GM12878 (cell line): ENCODE measurements around the gene GSTA4. TPM values are rescaled to one million over a fixed set of nuclear protein-coding genes. Genes with fewer than 3 reads are reported as not detected.
A peak's percentile ranks its signal among the peaks of the same experiment; 100 is the strongest.

Source experiments
- BRCA1 ChIP-seq: IDR thresholded peaks from 2 replicates; pipeline ENCODE4 v1.6.1; 2011; ENCODE audit warnings: low read depth, low read length, improper control_type of control experiment
- CHD1 ChIP-seq: IDR thresholded peaks from 2 replicates; pipeline ENCODE4 v1.6.1; 2012; ENCODE audit warnings: low read depth, low read length, improper control_type of control experiment
- CHD2 ChIP-seq: IDR thresholded peaks from 2 replicates; pipeline ENCODE4 v1.6.1; 2011; ENCODE audit warnings: low read depth, low read length, improper control_type of control experiment, borderline replicate concordance
- HDAC2 ChIP-seq: fragments of 200-600 bp; sonication (generic); IDR thresholded peaks from 2 replicates; pipeline ENCODE4 v1.6.1; 2017
- IKZF2 ChIP-seq, 2 experiments: fragments of 450-650 bp; IDR thresholded peaks; 2 replicates each; pipeline ENCODE4 v1.6.1; 2017; ENCODE audit warnings: mild to moderate bottlenecking in 2 of 2, moderate library complexity in 2 of 2
- RCOR1 ChIP-seq: conservative IDR thresholded peaks from 2 replicates; pipeline ENCODE4 v1.6.1; 2012; ENCODE audit warnings: low read depth, low read length, improper control_type of control experiment
- SIX5 ChIP-seq: IDR thresholded peaks from 2 replicates; pipeline ENCODE4 v1.6.1; 2011; ENCODE audit warnings: mild to moderate bottlenecking, low read depth, low read length, moderate library complexity; ENCODE audit not compliant: severe bottlenecking
- SMARCA5 ChIP-seq: fragments of 450-650 bp; IDR thresholded peaks from 2 replicates; pipeline ENCODE4 v1.6.1; 2017; ENCODE audit warnings: mild to moderate bottlenecking
- SUZ12 ChIP-seq: fragments of 200-600 bp; sonication (generic); IDR thresholded peaks from one replicate; pipeline ENCODE4 v1.6.1; 2018; ENCODE audit warnings: antibody characterized with exemption, mild to moderate bottlenecking; ENCODE audit not compliant: unreplicated experiment
- TARDBP ChIP-seq: IDR thresholded peaks from 2 replicates; pipeline ENCODE4 v1.6.1; 2016; ENCODE audit warnings: borderline replicate concordance
- ZNF217 ChIP-seq: fragments of 450-650 bp; IDR thresholded peaks from 2 replicates; pipeline ENCODE4 v1.6.1; 2017; ENCODE audit warnings: antibody characterized with exemption, mild to moderate bottlenecking
- ZNF24 ChIP-seq: fragments of 450-650 bp; IDR thresholded peaks from 2 replicates; pipeline ENCODE4 v1.6.1; 2017; ENCODE audit warnings: antibody characterized with exemption, mild to moderate bottlenecking
- ZNF274 ChIP-seq: IDR thresholded peaks from one replicate; pipeline ENCODE4 v1.8.0; 2011; ENCODE audit not compliant: insufficient read length, insufficient read depth
- ZSCAN29 ChIP-seq: fragments of 450-650 bp; IDR thresholded peaks from 2 replicates; pipeline ENCODE4 v1.6.1; 2017; ENCODE audit warnings: mild to moderate bottlenecking, moderate library complexity
- polyA plus RNA-seq, 11 experiments: library from polyadenylated mRNA; depleted of rRNA in 4 of 11; unstranded in 6 of 11; stranded (reverse) in 5 of 11; fragments of >200 nt; fragmentation: Nextera tagmentation in 4 of 11; fragmentation: Illumina TruSeq in 1 of 11; extraction: Ambion mirVana in 4 of 11; extraction: Trizol in 1 of 11; gene quantifications; 1 replicate in 1 of 11; 2 replicates in 10 of 11; pipeline versions ENCODE4 v1.2.1 to v1.2.3, GENCODE V29; 2011 to 2016; ENCODE audit warnings: inconsistent platforms in 2 of 11, missing spikeins in 2 of 11, low read depth in 1 of 11
- total RNA-seq, 4 experiments: library from RNA; depleted of rRNA in 3 of 4; stranded (reverse); fragments of >200 nt in 3 of 4; fragmentation: Illumina TruSeq in 1 of 4; extraction: Trizol in 1 of 4; gene quantifications; 2 replicates each; pipeline versions ENCODE4 v1.2.1 to v1.2.3, GENCODE V29; 2013 to 2021
- TF ChIP-seq, protein P1 (sequence below): fragments of 450-650 bp; IDR thresholded peaks from 2 replicates; pipeline ENCODE4 v1.6.1; 2018; ENCODE audit warnings: borderline replicate concordance, mild to moderate bottlenecking; ENCODE audit not compliant: partially characterized antibody
- TF ChIP-seq, protein P2 (sequence below): fragments of 450-650 bp; IDR thresholded peaks from 2 replicates; pipeline ENCODE4 v1.6.1; 2017; ENCODE audit warnings: antibody characterized with exemption, mild to moderate bottlenecking, moderate library complexity
- TF ChIP-seq, protein P3 (sequence below): fragments of 450-650 bp; IDR thresholded peaks from 2 replicates; pipeline ENCODE4 v1.6.1; 2017; ENCODE audit warnings: low read depth, mild to moderate bottlenecking, moderate library complexity
- TF ChIP-seq, protein P4 (sequence below): fragments of 450-650 bp; IDR thresholded peaks from 2 replicates; pipeline ENCODE4 v1.6.1; 2017; ENCODE audit warnings: mild to moderate bottlenecking, moderate library complexity

The GSTA4 gene
- total and polyA plus RNA-seq, 10 of the 15 experiments (the other 5 are each of a cell fraction or from before 2014, with no cell fraction given), result 1.9 to 9.7 (median 4.4) TPM

DNA sequence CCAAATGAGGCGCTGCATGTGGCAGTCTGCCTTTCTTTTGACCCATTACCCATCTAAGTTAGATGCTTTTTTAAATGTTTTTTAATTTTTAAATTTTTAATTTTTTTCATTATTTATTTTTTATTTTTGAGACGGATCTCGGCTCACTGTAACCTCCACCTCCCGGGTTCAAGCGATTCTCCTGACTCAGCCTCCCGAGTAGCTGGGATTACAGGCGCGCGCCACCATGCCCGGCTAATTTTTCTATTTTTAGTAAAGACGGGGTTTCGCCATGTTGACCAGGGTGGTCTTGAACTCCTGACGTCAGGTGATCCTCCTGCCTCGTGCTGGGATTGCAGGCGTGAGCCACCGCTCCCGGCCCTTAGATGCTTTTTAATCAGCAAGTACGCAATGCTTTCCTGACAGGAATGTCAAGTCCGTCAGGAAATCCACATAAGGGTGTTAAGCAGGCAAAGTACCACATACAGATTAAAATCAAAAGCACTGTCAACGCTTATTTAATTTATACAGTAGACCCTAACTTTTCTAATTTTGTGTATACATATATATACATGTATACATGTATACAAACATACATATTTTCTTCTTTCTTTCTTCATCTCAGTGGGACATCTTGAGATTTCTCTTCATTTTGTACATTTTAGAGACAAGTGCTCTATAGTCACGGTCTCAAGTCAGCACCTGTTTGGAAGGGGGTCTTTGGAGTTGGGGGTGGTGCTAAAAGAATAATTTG lies 995 bp upstream of the GSTA4 start (continued):
- TF ChIP-seq ZNF24 (no peak), RCOR1 (no peak), IKZF2 (IDR thresholded peaks at IDR 0.05) (peak; percentile 37 to 60; a peak in 2 of 4 replicates), ZNF217 (peak; percentile 81), BRCA1 (no peak), HDAC2 (no peak), CHD2 (no peak), SUZ12 (no peak), ZNF274 (no peak), ZSCAN29 (no peak), SIX5 (no peak), TARDBP (no peak), CHD1 (no peak), SMARCA5 (peak; percentile 4; the same call in 1 of the 2 replicates)
- TF ChIP-seq, protein P1, sequence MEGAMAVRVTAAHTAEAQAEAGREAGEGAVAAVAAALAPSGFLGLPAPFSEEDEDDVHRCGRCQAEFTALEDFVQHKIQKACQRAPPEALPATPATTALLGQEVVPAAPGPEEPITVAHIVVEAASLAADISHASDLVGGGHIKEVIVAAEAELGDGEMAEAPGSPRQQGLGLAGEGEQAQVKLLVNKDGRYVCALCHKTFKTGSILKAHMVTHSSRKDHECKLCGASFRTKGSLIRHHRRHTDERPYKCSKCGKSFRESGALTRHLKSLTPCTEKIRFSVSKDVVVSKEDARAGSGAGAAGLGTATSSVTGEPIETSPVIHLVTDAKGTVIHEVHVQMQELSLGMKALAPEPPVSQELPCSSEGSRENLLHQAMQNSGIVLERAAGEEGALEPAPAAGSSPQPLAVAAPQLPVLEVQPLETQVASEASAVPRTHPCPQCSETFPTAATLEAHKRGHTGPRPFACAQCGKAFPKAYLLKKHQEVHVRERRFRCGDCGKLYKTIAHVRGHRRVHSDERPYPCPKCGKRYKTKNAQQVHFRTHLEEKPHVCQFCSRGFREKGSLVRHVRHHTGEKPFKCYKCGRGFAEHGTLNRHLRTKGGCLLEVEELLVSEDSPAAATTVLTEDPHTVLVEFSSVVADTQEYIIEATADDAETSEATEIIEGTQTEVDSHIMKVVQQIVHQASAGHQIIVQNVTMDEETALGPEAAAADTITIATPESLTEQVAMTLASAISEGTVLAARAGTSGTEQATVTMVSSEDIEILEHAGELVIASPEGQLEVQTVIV, result no peak
- TF ChIP-seq, protein P2, sequence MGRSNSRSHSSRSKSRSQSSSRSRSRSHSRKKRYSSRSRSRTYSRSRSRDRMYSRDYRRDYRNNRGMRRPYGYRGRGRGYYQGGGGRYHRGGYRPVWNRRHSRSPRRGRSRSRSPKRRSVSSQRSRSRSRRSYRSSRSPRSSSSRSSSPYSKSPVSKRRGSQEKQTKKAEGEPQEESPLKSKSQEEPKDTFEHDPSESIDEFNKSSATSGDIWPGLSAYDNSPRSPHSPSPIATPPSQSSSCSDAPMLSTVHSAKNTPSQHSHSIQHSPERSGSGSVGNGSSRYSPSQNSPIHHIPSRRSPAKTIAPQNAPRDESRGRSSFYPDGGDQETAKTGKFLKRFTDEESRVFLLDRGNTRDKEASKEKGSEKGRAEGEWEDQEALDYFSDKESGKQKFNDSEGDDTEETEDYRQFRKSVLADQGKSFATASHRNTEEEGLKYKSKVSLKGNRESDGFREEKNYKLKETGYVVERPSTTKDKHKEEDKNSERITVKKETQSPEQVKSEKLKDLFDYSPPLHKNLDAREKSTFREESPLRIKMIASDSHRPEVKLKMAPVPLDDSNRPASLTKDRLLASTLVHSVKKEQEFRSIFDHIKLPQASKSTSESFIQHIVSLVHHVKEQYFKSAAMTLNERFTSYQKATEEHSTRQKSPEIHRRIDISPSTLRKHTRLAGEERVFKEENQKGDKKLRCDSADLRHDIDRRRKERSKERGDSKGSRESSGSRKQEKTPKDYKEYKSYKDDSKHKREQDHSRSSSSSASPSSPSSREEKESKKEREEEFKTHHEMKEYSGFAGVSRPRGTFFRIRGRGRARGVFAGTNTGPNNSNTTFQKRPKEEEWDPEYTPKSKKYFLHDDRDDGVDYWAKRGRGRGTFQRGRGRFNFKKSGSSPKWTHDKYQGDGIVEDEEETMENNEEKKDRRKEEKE, result 0 out of 2 replicates have a peak, but pooled peaks have one; percentile 28
- TF ChIP-seq, protein P3, sequence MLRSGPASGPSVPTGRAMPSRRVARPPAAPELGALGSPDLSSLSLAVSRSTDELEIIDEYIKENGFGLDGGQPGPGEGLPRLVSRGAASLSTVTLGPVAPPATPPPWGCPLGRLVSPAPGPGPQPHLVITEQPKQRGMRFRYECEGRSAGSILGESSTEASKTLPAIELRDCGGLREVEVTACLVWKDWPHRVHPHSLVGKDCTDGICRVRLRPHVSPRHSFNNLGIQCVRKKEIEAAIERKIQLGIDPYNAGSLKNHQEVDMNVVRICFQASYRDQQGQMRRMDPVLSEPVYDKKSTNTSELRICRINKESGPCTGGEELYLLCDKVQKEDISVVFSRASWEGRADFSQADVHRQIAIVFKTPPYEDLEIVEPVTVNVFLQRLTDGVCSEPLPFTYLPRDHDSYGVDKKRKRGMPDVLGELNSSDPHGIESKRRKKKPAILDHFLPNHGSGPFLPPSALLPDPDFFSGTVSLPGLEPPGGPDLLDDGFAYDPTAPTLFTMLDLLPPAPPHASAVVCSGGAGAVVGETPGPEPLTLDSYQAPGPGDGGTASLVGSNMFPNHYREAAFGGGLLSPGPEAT, result no peak
- TF ChIP-seq, protein P4, sequence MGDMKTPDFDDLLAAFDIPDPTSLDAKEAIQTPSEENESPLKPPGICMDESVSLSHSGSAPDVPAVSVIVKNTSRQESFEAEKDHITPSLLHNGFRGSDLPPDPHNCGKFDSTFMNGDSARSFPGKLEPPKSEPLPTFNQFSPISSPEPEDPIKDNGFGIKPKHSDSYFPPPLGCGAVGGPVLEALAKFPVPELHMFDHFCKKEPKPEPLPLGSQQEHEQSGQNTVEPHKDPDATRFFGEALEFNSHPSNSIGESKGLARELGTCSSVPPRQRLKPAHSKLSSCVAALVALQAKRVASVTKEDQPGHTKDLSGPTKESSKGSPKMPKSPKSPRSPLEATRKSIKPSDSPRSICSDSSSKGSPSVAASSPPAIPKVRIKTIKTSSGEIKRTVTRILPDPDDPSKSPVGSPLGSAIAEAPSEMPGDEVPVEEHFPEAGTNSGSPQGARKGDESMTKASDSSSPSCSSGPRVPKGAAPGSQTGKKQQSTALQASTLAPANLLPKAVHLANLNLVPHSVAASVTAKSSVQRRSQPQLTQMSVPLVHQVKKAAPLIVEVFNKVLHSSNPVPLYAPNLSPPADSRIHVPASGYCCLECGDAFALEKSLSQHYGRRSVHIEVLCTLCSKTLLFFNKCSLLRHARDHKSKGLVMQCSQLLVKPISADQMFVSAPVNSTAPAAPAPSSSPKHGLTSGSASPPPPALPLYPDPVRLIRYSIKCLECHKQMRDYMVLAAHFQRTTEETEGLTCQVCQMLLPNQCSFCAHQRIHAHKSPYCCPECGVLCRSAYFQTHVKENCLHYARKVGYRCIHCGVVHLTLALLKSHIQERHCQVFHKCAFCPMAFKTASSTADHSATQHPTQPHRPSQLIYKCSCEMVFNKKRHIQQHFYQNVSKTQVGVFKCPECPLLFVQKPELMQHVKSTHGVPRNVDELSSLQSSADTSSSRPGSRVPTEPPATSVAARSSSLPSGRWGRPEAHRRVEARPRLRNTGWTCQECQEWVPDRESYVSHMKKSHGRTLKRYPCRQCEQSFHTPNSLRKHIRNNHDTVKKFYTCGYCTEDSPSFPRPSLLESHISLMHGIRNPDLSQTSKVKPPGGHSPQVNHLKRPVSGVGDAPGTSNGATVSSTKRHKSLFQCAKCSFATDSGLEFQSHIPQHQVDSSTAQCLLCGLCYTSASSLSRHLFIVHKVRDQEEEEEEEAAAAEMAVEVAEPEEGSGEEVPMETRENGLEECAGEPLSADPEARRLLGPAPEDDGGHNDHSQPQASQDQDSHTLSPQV, result no peak
